ENCODE measurements around the gene CLEC4F.

DNA sequence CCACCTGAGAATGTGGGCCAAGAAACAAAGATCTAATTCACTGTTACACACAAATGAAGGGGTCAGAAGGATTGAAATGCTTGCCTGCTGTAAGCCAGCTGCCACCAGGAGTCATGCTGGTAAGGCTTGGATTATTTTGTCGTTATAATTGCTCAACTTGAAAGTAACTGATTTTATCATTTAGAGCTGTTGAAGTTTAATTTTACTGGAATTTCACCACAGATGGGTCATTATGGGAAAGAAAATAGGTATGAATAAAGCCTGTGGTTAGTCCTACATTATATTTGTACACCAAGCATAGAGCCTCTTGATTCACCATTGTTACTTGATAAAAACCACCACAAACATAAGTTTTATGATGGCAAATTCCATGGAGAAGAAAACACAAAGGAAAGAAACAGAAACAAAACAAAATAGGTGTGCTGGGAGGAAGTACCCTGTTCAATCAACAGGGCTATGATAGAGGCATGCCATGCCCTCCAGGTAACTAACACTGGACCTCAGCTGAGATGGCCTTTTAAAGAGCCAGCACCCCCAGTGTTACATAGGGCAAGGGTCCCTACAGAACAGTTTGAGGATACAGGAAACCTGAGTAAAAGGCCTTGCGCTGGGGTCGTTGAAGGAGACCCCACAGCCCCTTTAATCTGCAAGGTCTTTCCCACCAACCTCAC, 3.0 kb downstream of the CLEC4F start:
- TF ChIP-seq RFX5 (IDR thresholded peaks at IDR 0.05; ENCODE audit: low read depth, low read length) = no peak
- TF ChIP-seq EZH2 (IDR thresholded peaks at IDR 0.05; ENCODE audit: borderline replicate concordance, control insufficient read depth, low read depth, low read length) = no peak
- no peak for TF ChIP-seq ZZZ3 (IDR thresholded peaks at IDR 0.05; ENCODE audit: control insufficient read depth, insufficient read length, low read depth)
- no peak for TF ChIP-seq POLR2AphosphoS5 (IDR thresholded peaks at IDR 0.05; ENCODE audit: low read length)
- TF ChIP-seq, protein P1, sequence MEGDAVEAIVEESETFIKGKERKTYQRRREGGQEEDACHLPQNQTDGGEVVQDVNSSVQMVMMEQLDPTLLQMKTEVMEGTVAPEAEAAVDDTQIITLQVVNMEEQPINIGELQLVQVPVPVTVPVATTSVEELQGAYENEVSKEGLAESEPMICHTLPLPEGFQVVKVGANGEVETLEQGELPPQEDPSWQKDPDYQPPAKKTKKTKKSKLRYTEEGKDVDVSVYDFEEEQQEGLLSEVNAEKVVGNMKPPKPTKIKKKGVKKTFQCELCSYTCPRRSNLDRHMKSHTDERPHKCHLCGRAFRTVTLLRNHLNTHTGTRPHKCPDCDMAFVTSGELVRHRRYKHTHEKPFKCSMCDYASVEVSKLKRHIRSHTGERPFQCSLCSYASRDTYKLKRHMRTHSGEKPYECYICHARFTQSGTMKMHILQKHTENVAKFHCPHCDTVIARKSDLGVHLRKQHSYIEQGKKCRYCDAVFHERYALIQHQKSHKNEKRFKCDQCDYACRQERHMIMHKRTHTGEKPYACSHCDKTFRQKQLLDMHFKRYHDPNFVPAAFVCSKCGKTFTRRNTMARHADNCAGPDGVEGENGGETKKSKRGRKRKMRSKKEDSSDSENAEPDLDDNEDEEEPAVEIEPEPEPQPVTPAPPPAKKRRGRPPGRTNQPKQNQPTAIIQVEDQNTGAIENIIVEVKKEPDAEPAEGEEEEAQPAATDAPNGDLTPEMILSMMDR (IDR thresholded peaks at IDR 0.05 in 2 of 3, conservative IDR thresholded peaks at IDR 0.05 in 1 of 3; ENCODE audit: control insufficient read depth in 2 of 3, extremely low read depth in 1 of 3, insufficient read depth in 1 of 3, low read depth in 3 of 3, low read length in 3 of 3) = no peak
- no peak for TF ChIP-seq POLR2A (IDR thresholded peaks at IDR 0.05; ENCODE audit: low read depth, low read length)
- no peak for TF ChIP-seq SREBF1 (IDR thresholded peaks at IDR 0.05; ENCODE audit: low read length)
- TF ChIP-seq ZBED1 (IDR thresholded peaks at IDR 0.05; ENCODE audit: borderline replicate concordance) = no peak
